HG02678 (cell line): Measurements from ENCODE around the gene OTUB1.

Experiments used
- ATAC-seq: cut with Tn5 transposase; IDR thresholded peaks from one replicate; pipeline ENCODE4 v1.9.1; 2021; ENCODE audit warnings: mild to moderate bottlenecking, moderate library complexity; ENCODE audit not compliant: unreplicated experiment

The OTUB1 gene

DNA sequence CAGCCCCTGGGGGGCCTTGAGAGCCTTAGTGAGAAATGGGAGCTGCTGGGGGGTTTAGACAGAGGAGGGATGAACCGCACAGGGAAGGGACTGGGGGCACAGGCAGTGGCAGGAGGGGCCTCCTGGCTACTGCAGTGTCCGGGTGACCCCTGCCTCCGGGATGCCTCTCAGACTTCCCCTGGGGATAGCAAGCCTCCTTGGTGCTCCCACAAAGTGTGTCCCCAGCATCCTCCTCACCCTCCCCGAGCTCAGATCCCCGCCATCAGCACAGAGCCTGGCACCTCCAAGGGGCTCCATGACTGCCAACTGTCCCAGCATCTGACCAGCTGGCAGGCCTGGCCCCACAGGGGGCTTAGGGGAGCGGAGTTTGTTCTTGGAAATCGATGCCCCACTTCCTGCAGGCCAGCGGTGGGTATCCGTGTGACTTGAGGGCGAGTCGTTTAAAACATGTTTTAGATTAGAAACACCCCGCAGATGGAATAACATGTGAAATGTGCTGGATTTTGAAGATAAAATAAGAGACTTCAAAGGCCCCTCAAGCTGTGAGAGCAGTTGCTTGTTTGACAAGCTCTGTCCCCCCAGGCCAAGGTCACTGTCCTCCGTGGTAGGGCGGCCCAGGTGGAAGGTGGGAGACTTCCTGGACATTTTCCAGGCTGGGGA, 36.0 kb downstream of the OTUB1 start:
- no peak for ATAC-seq

DNA sequence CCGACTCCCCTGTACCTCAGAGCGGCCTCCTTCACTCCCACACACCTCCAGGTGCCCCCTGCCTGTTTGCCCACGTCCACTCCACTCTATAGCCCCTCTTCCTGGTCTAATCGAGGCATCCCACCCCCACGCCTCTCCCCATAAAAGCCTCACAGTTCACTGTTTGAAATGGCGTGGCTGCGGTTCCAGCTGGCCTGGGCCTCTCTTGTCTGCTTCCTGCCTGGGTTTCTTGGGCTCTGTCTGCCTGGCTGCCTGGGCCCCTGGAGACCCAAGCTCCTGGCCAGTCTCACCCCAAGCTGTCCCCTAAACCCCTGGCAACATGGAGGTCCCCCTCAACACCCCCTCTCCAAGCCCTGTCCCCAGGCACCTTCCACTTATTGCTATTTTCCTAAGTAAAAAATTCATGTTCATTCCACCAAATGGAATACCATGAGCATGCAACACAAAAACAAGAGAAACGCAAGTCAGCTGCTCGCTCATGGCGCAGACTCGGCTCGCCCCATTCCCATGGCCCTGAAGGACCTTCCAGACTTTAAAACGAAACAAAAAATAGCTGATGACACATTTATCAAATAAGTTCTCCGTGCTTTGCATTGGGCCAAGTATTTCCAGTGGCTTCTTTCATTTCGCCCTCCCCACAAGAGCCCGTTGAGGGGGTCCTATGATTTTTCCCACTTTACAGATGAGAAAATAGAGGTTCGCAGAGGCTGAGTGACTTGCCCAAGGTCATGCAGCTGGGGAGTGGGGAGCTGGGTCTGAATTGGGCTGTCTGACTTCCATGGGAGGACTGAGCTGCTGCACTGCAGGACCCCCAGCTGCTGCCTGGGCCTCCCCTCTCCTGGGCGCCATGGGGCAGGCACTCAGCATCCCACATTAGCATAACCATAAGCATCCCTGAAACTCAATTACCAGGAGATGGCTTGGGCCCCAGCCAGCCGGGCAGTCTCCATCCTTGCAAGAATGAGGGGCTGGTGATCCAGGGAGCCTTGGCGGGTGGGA, 37.8 kb downstream of the OTUB1 start:
- no peak for ATAC-seq

DNA sequence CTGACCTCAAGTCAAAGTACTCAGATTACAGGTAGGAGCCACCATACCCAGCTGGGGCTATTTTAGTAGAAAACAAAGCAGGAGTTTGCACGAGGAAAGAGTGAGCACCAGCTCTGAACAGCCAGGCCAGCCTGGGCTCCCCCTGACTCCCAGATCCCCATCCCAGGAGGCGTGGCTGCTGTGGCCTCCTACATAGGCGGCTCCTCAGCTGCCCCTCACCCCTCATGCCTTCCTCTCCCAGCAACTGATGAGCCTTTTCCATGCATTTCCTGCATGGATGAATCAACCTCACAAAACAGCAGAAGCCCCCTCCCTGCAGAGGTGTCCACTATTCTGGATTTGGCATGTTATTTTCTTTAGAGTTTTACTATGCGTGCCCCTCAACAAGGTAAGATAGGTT, 39.0 kb downstream of the OTUB1 start:
- no peak for ATAC-seq

DNA sequence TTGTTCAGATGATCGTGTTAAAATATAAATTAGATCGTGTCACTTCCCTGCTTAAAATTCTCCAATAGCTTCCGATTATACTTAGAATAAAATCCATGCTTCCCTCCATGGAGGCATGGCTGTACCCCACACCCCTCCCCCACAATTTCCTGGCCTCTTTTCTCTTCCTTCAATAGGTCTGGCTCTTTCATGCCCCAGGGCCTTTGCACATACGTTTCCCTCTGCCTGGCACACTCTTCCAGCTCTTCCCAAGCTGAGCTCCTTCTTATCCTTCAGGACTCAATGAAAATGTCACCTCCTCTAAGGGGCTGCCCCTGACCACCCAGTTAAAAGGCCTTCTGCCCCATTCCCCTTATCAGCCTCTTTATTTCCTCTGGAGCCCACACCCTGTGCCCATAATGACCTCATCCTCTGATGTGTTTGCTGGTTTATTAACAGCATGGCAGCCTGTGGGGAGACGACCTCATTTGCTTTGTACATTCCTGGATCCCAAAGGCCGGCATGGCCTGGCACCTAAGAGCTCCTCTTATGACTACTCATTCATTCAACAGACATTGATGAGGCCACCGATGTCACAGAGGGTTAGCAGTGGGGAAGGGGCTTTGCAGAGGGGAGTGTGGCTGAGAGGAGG, 40.5 kb downstream of the OTUB1 start:
- no peak for ATAC-seq

DNA sequence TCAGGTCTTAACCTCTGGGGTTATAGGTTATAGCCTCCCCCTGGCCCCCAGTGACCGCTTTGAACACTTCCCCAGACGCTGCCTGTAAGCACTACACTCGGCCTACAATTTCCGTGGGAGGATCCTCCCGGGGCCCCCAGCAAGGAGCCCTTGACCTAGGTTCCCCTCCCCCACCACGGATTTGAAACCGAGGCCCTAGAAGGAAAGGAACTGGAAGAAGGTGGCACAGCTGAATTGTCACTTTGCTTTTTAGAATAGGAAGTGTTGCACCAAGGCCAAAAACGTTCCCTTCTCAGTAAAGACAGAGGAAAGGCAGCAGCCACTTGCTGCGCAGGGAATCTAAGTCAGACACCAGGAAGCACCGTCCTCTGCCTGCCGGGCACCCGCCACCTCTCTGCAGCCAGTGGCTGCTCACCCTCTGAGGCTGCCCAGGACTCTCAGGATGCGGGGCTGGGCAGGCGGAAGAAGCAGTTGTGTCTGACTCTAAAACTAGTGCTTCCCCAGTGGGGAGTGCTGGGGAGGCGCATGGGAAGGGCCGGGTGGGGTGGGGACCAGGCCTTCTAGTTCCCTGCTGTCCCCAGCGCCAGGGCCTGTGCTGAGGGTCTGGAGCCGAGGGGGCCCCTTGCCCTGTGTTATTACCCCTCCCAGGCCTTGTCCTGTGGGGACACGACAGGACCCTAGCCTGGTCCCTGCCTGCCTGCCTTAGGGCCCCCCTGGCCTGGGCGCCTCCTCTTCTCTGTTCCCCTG, 41.6 kb downstream of the OTUB1 start:
- no peak for ATAC-seq

DNA sequence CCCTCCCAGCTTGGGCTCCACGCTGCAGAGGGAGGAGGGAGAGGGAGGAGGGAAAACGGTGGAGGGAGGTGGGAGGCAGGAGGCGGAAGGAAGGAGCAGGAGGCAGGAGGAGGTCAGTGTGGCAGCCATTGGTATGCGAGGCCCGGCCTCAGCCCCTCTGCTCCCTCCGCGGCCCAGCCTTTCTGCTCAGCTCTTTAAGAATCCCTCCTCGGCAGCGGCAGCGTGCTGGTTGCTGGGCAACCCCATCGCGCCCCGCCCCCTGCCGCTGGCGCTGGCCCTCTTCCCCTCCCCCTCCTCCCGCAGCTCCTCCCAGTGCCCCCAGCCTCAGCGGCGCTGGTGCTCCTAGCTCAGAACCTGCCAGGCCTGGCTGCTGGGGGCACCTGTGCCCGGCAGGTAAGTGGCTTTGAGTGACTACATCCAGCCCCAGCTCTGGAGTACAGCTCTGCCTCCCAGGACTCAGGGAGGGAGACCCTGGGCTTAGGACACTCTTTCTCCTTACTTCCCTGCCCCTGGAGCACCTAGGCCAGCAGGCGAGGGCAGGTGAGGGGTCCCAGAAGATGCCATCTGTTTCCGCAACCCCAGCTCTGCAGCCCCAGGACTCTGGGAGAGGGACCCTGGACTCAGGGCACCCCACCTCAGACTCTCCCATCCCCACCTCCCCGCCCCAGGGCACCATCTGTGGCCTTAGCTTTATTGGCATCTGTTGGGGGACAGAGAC, 42.3 kb downstream of the OTUB1 start:
- ATAC-seq = no peak

DNA sequence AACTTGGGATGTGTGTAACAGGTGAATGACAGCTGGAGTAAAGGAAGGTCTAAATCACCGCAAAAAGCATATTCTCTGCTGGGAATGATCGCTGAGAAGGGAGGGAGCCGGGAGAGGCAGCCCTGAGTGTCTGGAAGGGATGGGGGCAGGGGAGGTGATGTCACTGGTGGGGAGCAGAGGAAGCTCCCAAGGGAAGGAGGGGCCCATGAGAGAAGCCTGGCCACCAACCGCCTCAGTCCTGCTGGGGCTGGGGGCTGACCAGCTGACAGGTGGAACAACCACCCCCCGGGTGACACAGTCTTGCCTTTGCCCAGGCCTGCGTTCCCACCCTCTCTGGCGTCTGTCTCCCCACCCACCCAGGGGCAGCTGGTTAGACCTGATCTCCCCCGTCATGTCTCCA, 43.5 kb downstream of the OTUB1 start:
- ATAC-seq = no peak

DNA sequence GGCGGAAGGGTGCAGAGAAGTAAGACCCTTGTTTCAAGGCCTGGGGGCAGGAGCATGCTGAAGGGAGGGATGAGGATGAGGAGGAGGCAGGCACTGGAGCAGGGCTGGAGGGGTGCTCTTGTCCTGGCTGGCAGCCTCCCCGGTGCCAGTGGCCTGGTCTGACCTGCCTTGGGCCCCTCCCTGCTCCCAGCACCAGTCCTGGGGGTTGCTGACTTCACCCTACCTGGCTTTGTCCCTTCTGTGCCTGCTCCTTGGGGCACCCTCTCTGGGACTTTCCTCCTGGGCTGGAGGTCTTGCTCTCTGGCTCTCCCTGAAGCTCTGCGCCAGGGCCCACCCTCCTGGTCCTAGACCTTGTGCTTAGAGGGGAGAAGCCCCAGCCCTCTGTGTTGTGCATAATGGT, 44.8 kb downstream of the OTUB1 start:
- ATAC-seq = no peak

DNA sequence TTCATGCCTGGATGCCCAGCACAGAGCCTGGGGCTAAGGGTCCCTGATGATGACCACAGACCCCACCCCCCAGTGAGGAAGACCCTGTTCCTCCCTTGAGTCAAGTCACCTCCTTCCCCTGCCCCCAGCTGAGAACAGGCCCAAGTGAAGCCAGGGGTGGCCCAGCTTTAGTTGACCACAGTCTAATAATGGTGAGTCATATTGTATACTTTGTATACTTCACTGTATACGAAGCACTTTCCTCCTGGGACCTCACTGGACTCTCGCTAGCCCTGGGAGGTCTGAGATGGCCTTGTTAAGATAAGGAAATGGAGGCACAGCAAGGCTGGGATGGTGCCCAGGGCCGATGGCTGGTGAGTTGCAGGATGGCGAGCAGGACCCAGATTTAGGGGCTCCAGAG, 45.8 kb downstream of the OTUB1 start:
- no peak for ATAC-seq

DNA sequence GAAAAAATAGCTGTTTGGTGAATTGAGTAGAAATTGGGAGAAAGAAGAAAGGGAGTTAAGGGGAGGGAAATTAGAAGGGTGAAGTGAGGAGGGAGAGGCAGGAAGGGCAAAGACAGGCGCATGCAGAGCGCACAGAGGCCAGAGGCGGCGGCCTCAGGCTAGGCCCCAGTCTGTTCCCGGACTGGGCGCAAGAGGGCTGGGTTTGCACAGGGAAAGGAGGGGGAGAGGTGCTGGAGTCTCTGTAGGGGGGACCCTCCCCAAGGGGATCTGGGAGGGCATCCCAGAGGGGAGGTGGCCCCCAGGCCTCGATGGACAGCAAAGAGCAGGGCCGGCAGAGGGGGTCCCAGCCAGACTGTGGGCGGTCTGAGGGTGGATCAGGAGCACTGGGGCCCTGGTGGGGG, 48.2 kb downstream of the OTUB1 start:
- no peak for ATAC-seq

DNA sequence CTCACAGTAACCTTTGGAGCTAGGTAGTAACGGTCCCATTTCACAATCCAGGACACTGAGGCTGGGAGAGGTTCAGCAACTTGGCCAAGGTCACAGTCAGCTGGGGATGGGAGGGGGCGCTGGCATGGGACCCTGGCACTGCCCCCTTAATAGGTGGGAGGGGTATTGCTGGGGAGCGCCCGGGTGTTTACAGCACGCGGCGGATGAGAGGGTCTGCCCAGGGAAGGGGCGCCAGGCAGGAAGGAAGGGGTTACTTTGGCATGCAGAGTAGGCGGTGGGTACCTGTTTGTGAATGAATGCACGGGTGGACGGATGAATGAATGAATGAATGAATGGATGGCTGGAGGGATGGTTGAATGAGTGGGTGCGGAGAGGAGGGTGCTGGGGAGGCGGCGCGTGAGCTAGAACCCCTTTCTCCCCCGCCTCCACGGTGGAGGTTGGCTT, 48.9 kb downstream of the OTUB1 start:
- no peak for ATAC-seq

DNA sequence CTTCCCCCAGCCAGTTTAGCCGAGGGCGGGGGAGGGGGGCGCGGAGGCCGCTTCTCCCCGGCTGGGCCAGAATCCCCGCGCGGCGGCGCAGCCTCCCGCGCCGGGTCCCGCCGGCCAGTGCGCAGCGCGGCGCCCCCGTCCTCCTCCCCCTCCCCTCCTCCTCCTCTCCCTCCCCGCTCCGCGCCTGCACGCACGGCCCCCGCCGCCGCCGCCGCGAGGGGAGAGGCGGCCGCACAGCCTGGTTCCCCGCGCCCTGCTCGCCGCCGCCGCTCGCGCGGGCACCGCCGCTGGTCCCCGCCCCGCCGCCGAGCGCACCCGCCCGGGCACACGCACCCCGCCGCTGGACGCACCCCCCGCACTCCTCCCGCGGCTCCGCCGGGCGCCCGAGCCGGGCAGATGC, 49.3 kb downstream of the OTUB1 start, which contains the start of gene FLRT1:
Gene FLRT1, plus strand, starts transcription at position 356 of the 400 bp plus-strand sequence. CDS start 80,337 bp downstream, outside the sequence.
- no peak for ATAC-seq

DNA sequence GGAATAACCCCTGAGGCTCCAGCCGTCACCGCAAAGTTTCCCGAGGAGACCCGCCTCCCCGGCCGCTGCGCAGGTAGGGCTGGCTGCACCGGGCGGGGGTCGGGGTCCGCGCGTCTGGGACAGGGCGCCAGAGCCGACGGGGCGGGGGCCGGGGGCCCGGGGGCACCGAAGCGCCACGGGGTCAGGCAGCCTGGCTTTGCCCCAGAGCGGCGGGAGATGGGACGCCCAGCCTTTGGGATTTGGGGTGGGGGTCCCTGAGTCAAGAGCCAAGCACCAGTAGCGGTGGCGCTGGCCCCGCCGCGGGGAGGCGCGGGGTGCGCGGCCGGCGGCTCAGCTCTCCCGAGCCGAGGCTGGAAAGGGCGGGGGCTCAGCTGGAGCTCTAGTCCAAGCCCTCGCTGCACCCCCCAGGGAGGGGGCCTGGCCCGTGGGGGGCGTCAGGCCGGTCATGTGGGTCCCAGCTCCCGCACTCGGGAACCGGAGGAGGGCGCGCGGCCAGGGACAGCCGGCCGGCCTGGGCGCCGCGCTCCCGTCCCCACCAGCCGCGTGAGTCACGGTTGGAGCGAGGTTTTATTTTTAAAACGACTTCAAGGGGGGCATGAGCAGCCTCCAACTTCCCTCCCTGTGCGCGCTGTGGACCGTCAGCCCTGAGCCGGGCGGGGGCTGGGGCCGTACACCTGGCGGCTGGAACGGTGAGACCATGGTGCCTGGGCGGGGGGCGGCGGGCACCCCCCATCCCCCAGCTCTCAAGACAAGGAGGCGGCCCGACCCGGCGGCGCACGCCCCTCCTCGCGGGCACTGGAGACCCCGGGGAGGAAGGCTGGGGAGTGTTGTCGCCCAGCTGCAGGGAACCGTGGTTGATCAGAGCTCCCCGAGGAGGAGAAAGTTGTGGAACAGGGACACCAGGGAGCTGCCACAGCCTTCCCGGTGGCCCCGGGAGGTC, 50.1 kb downstream of the OTUB1 start:
- ATAC-seq = no peak

DNA sequence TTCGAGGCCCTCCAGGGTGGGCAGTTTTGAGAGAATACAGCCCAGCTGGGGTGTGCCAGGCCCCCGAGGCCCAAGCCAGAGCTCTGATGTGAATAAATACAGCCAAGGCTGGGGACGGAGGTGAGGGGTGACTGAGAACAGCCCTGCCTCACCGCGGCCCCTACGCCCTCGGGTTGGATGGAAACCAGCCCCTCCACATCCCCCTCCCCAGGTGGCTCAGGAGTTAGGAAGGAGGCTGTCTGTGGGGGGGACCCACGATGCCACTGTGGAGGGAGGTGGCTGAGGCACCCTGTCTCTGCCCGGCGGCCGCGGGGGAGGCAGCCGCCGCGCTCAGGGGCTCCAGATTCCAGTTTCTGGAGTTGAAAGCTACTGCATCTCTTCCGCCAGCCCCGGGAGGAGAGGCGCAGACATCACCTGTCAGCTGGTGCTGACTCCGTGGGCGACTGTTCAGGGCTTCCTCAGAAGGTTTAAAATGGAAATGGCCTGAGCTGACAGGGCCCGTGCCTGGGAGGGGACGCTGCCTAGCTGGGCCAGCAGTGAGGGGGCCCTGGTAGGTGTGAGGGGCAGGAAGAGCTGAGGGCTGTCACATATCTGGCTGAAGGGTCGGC, 50.9 kb downstream of the OTUB1 start:
- ATAC-seq = no peak

DNA sequence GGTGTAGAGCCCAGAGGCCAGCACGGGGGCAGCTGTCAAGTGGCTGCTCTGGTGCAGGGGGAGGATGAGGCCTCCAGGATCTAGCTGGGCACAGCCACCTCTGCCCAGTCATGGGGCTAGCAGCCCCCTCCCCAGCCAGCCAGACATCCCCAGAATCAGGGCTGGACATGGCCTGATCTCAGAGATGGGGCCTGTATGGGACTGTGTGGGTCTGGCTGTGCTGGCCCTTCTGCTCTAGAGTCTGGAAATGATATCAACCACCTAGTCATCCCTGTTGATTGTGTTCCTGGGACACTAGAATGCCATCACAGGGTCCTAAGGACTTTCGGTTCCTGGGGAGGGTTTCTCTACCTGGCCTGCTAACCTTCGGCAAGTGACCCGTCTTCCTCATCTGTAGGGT, 52.3 kb downstream of the OTUB1 start:
- ATAC-seq = no peak

DNA sequence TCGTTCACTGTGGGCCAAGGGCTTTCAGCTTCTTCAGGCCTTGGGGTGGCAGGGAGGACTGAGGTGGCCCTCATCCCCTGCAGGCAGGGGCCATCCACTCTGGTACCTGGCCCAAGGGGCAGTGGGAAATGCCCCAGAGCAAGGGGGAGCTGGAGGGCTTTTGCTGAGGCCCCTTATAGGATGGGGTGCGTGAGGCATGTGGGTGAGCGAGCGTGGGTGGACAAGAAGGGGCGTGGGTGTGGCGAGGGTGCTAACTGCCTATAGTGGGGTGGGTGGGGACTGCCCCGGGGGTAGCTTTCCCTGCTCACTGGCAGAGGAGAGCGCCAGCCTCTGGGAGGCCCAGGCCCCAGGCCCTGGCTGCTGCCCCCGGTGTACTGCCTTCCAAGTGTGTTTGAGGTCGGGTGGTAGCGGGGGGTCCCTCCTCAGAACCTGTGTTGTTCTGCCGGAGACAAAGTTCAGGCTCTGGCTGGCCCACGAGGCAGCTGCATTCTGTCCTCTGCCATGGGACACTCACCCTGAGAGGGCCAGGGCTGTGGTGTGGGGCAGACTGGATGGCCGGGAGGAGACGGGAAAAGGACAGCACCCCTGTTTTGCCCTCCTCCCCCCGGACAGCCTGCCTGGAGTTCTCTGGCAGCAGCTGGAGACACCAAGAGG, 52.9 kb downstream of the OTUB1 start:
- no peak for ATAC-seq

DNA sequence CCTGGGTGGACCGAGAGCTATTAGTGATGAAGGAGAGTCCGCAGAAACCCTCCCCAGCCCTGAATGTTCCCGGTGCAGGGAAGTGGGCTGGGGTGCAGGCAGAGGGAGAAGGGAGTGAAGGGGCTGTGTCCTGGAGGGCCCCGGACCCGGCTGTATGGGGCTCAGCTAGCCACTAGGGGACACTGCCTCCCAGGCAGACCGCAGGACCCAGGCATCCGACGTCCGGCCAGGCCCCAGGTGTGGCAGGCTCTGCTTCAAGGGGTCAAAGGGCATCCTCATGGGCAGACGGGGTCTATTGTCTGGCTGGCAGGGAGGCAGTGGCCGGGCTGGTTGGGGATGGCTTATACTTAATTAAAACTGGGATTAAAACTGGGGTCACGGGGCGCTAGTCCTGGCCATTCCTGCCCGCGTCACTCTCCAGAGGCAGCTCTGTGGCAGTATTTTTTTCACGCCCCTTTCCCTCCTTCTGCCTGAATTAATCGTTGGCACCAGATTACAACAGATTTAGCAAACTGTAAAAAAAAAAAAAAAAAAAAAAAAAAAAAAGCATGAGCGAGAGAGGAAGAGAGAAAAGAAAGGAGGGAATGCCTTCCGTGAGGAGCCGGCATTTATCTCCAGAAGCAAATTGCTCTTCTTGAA, 54.6 kb downstream of the OTUB1 start:
- ATAC-seq = no peak

DNA sequence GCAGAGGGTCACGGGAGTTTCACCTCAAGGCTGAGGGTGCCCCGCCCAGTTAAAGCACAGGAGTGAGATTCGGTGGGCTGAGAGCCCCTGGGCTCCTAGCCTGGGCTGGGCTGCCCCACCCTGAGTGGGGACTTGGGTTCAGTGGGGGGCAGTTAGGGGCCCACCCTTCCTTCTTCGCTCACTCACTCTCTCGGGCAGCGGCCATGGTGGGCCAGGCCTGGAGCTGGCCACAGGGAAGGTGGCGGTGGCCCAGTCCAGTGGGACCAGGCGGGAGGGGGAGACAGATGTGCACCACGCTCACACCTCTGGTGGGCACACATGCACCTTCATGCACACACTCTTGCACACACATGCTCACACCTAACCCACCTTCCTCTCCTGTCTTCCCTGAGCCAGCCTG, 55.6 kb downstream of the OTUB1 start:
- no peak for ATAC-seq
